ENCODE measurements around the gene AMN.

DNA sequence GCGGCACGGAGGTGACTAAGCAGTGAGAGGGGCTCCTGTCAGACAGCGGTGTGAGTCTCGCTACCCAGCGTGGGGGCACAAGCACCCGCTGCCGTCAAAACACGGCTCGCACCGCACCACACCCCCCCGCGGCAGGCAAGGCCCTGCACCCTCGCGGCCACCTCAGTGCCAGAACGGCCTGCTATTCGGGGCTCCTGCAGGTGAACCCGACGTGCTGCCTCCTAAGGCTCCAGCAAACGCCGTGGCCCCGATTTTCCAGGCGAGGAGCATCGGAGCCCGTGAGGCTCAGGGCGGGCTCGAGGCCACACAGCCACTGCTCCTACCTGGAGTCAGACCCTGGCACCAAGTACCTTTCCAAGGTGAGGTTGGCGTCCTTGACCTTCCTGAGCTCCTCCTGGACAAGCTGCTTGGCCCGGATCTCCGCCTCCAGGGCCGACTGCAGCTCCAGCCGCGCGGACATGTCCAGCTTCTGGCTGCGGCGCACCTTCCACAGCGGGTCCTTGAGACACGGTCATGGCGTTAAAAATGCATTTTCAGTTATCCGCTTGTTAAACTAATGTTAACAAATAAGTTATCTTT, 41.8 kb downstream of the AMN start:
- TF ChIP-seq, protein P1, sequence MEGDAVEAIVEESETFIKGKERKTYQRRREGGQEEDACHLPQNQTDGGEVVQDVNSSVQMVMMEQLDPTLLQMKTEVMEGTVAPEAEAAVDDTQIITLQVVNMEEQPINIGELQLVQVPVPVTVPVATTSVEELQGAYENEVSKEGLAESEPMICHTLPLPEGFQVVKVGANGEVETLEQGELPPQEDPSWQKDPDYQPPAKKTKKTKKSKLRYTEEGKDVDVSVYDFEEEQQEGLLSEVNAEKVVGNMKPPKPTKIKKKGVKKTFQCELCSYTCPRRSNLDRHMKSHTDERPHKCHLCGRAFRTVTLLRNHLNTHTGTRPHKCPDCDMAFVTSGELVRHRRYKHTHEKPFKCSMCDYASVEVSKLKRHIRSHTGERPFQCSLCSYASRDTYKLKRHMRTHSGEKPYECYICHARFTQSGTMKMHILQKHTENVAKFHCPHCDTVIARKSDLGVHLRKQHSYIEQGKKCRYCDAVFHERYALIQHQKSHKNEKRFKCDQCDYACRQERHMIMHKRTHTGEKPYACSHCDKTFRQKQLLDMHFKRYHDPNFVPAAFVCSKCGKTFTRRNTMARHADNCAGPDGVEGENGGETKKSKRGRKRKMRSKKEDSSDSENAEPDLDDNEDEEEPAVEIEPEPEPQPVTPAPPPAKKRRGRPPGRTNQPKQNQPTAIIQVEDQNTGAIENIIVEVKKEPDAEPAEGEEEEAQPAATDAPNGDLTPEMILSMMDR (IDR thresholded peaks at IDR 0.05) = no peak
- TF ChIP-seq POLR2A (IDR thresholded peaks at IDR 0.05) (no peak), POLR2AphosphoS5 (IDR thresholded peaks at IDR 0.05) (no peak)
